ENCODE results near the gene TMEM209. TPM values are rescaled to one million over a fixed set of nuclear protein-coding genes. Genes with fewer than 3 reads are reported as not detected.

TMEM209 gene
- total RNA-seq, 1 donor from 2014 or later = 21.7 TPM

- no peak for DNase-seq
- Histone ChIP-seq H3K9me3 (no peaks in the 10 kb centered on the region), H3K27me3 (ENCODE audit: low read depth) (no peaks in the 10 kb centered on the region), H3K36me3 (no peaks in the 10 kb centered on the region), H3K4me1 (peaks cover 34% of the 10 kb centered on the region), H3K27ac (peak overlapping the region; percentile 28), H3K4me3 (no peak overlapping the region)
- intact Hi-C loops (cut with DNase I) = no loop called here
- no peak for TF ChIP-seq CTCF (IDR thresholded peaks at IDR 0.05)
- no peak for ATAC-seq
Measured at GRCh38 chr7:130143986-130144311, 61.3 kb downstream of the TMEM209 start.

GRCh38 chr7:130143334-130143732 is 61.9 kb downstream of the TMEM209 start:
- no peak overlapping the region for H3K4me3 ChIP-seq
- H3K4me1 ChIP-seq = peaks cover 39% of the 10 kb centered on the region
- no peak for TF ChIP-seq CTCF (IDR thresholded peaks at IDR 0.05)
- ATAC-seq (no peak), DNase-seq (no peak)
- H3K36me3 ChIP-seq = no peaks in the 10 kb centered on the region
- intact Hi-C loops (cut with DNase I) = no loop called here
- no peaks in the 10 kb centered on the region for H3K27me3 ChIP-seq (ENCODE audit: low read depth)
- no peaks in the 10 kb centered on the region for H3K9me3 ChIP-seq
- H3K27ac ChIP-seq = peak overlapping the region; percentile 89

GRCh38 chr7:130142654-130143333 is 62.4 kb downstream of the TMEM209 start:
- intact Hi-C loops (cut with DNase I) = no loop called here
- no peak for DNase-seq
- H3K4me1 ChIP-seq = peaks cover 41% of the 10 kb centered on the region

GRCh38 chr7:130141884-130142653 is 63.1 kb downstream of the TMEM209 start:
- DNase-seq = no peak
- intact Hi-C loops (cut with DNase I) = no loop called here

More at GRCh38 chr7:130142654-130143333, 62.4 kb downstream of the TMEM209 start:
- Histone ChIP-seq H3K36me3 (no peaks in the 10 kb centered on the region), H3K4me3 (no peak overlapping the region), H3K27me3 (ENCODE audit: low read depth) (no peaks in the 10 kb centered on the region), H3K9me3 (no peaks in the 10 kb centered on the region), H3K27ac (peak overlapping the region; percentile 89)
- no peak for ATAC-seq
- no peak for TF ChIP-seq CTCF (IDR thresholded peaks at IDR 0.05)

More at GRCh38 chr7:130141884-130142653, 63.1 kb downstream of the TMEM209 start:
- H3K4me1 ChIP-seq = peaks cover 41% of the 10 kb centered on the region
- H3K36me3 ChIP-seq = no peaks in the 10 kb centered on the region
- peak overlapping the region; percentile 61 for H3K4me3 ChIP-seq
- peak; percentile 1 to 4 for ATAC-seq
- no peaks in the 10 kb centered on the region for H3K27me3 ChIP-seq (ENCODE audit: low read depth)
- peak overlapping the region; percentile 89 for H3K27ac ChIP-seq
- H3K9me3 ChIP-seq = no peaks in the 10 kb centered on the region
- no peak for TF ChIP-seq CTCF (IDR thresholded peaks at IDR 0.05)

All from lower lobe of right lung (tissue), 2 donors.